GM12801 (cell line): ENCODE measurements around the gene RPS28.

ENCODE experiments used
- TF ChIP-seq, protein P1 (sequence below): IDR thresholded peaks from one replicate; pipeline ENCODE4 v1.5.1; 2011; ENCODE audit warnings: control low read depth; ENCODE audit not compliant: insufficient read length; ENCODE audit errors: extremely low read depth

Gene RPS28

DNA sequence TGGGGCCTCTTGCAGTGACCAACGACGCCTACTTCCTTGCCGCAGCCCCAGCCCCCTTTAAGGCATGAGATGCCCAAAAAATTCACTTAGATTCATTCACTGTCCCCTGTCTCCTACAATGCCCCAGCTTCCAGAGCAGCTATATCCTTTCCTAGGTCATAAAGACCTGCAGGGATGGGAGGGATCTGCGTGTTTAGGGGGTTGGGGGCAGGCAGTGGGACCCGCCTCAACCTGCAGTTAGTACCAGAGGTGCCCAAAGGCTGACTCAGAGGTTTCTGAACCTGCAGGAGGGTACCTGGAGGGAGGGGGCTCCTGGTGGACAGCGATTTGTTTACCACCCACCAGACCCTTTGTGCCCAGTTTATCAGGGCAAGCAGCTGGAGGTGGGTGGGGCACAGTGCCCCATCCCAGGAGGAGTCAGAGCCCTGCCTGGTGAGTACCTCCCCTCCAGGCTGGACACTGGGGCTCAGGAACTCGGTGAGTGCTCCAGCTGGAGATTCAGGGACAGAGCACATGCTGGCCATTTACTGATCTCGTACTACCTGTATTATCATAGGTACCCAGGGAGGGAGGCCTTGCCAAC is 10.1 kb downstream of the RPS28 start:
- TF ChIP-seq, protein P1, sequence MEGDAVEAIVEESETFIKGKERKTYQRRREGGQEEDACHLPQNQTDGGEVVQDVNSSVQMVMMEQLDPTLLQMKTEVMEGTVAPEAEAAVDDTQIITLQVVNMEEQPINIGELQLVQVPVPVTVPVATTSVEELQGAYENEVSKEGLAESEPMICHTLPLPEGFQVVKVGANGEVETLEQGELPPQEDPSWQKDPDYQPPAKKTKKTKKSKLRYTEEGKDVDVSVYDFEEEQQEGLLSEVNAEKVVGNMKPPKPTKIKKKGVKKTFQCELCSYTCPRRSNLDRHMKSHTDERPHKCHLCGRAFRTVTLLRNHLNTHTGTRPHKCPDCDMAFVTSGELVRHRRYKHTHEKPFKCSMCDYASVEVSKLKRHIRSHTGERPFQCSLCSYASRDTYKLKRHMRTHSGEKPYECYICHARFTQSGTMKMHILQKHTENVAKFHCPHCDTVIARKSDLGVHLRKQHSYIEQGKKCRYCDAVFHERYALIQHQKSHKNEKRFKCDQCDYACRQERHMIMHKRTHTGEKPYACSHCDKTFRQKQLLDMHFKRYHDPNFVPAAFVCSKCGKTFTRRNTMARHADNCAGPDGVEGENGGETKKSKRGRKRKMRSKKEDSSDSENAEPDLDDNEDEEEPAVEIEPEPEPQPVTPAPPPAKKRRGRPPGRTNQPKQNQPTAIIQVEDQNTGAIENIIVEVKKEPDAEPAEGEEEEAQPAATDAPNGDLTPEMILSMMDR, result no peak

DNA sequence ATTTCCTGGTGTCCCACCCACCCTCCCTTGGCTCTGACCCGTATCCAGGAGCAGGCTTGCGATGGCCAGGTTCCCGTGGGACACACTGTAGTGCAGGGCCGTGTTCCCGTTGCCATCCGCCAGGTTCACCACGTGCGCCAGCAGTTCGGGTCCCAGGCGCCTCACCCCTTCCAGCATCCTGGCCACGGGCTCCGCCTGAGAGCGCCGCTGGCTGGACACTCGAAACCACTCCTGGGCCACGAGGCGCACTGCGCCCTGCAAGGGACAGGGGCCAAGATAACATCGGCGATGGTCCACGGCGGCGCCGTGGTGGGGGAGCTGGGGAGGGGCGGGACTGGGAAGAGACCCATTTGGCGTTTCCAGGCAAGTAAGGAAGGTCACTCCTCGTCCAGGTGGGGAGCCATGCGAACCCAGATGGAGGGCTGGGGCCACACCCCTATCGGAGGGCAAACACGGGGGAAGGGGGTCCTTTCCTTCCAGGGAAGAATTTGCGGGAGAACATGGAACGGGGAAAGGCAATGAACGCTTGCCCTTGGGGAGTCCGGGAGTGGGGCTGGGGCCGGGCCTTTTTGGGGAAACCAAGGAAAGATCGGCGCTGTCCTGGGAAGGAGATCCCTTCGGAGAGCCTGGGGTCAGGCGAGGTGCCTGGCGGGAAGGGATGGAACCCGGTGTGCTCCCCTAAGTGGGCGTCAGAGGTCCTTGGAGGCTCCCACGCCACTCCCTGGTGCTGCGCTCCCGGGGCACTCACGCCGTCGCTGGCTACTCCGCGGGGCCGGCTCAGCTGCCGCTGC is 11.9 kb downstream of the RPS28 start:
- TF ChIP-seq, protein P1, result no peak

DNA sequence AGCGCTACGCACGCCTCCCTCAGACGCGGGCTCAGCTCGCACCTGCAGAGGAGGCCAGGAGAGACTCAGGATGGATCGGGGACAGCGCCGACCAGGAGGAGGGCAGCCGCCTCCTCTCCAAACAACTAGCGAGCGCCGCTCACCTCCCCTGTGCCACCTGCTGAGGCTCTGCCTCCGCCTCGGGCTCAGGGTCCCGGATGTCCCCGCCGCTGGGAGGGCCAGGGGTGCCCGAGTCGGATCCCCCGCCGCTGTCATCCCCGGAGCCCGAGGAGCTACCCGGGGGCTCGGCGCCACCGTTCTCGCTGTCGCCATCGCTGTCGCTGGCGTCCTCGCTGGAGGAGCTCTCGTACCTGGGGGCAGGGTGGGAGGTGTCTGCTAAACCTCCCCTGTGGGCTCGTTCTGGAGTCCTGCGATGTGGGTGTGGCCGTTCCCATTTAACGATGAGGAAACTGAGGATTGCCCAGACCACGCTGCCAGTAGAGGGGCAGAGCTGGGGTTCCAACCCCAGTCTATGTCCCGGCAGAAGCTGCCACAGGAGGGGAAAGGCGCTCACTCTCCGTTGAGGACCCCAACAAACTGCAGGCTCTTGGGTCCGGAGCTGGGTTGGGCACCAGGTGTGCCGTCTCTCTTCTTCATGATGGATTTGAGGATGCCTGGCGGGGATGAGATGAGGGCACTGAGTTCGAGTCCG is 12.6 kb downstream of the RPS28 start:
- TF ChIP-seq, protein P1, result no peak

DNA sequence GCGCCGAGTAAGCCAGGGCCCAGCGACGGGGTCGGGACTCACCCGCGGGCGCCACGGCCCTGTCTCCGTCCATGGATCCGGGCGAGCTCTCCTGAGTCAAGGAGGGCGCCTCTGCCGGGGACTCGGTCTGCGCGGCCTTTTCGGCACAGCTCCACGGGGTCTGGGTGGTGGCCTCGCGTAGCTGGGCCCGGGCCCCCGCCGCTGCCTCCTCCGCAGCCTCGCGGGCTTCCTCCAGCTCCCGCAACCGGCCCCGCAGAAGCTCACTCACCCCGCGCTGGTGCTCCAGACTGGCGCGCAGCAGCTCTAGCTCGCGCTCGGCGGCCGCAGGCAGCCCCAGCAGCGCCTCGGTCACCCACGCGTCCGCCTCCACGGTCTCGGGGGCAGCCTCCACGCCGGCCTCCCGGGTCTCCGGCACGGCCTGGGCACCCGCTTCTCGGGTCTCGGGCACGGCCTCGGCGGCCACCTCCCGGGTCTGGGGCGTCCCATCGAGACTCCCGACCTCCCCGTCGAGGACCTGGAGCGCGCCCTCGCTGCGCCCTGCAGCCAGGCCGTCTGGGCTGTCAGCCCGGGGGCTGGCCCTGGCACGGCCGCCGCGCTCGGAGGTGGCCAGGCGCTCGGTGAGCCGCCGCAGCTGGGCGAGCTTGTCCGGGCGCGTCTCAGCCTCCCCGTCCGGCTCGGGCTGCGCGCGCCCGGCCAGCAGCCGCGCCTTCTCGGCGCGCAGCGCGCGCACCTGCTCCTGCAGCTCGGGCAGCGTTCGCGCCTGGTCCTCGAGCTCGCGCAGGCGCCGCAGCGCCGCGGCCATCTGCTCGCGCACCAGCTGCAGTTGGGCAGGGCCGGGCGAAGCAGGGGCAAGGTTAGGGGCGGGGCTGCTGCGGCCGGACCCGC is 13.4 kb downstream of the RPS28 start:
- TF ChIP-seq, protein P1, result no peak

DNA sequence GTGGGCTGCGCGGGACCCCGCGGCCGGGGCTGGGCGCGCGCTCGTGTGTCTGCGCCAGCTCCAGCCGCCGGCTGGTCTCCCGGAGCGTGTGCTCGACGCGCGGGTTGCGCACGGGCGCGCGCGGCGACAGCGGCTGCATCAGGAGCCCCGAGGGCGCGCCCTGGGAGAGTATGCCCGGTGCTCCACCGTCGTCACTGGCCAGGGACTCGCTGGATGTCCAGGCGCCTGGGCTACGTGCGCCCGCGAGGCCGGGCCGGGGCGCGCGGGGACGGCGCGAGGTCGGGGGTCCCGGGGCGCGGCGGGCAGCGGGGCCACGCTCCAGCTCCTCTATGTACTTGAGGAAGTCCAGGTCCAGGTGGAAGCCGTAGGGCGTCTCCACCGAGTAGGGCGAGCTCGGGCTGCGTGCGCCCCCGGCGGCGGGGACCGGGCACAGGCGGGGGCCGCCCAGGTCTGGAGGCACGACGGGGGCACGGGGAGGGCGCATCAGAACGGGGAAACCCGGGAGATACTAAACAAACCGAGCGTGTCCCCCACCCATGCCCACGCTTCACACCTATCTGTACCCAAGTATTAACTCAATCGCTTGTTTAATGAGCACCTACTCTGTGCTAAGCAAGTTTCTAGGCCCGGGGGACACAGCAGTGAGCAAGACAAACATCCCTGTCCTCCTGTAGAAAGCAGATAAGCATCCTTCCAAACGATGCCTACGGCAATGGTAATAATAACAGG is 14.2 kb downstream of the RPS28 start:
- TF ChIP-seq, protein P1, result no peak

DNA sequence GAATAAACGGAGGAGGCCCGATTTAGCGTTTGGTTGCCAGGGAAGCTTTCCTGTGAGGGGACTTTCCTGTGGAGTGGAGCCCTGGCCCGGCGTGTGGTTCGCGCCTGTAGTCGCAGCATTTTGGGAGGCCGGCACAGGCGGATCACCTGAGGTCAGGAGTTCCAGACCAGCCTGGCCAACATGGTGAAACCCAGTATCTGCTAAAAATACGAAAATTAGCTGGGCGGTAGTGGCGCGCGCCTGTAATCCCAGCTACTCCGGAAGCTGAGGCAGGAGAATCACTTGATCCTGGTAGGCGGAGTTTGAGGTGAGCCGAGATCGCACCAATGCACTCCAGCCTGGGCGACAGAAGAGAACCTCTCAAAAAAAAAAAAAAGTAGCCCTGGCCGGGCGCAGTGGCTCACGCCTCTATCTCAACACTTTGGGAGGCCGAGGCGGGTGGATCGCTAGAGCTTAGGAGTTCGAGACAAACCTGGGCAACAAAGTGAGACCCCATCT is 14.8 kb downstream of the RPS28 start:
- TF ChIP-seq, protein P1, result no peak
